Mononuclear cell (primary cell): ENCODE results near the gene NTM. TPM values are rescaled to one million over a fixed set of nuclear protein-coding genes. Genes with fewer than 3 reads are reported as not detected.

Source experiments
- H3K27me3 ChIP-seq: 2 replicates; pipeline ENCODE4 v1.6.0; 2011; ENCODE audit warnings: low read length, control low read depth; ENCODE audit not compliant: insufficient read depth
- H3K4me1 ChIP-seq: 2 replicates; pipeline ENCODE4 v1.5.1; 2011; ENCODE audit warnings: mild to moderate bottlenecking, low read length, control low read depth; ENCODE audit not compliant: insufficient read depth
- H3K4me3 ChIP-seq: 2 replicates; pipeline ENCODE4 v1.5.1; 2011; ENCODE audit warnings: mild to moderate bottlenecking, low read length, moderate library complexity
- H3K9me3 ChIP-seq: 2 replicates; pipeline ENCODE4 v1.5.1; 2011; ENCODE audit warnings: low read depth, mild to moderate bottlenecking, control low read depth, low read length
- total RNA-seq: library from RNA; depleted of rRNA; stranded (reverse); fragments of >200 nt; gene quantifications from one replicate; pipeline ENCODE4 v1.2.3, GENCODE V29; 2012

The NTM gene
- total RNA-seq, 1 donor = not detected

DNA sequence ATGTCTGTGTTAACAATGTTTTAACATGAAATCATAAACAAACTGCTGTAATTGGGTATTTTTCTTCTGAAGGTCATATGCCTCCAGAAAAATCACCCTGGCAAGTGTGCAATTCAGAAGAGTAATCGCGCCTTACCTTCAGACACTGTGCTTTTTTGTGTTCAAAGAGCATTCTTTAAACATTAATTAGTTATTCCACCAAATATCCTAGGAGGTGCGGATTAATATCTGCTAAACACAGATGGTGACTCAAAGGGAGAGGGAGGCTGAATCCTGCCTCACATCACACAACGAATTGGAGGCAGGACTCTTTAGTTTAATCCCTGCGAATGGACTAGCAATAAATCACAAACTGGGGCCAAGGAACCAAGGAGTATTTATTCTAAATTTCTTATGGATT, 213.0 kb downstream of the NTM start:
- H3K4me1 ChIP-seq = no peaks in the 10 kb centered on the region
- no peak overlapping the region for H3K4me3 ChIP-seq
- H3K27me3 ChIP-seq = no peaks in the 10 kb centered on the region
- no peaks in the 10 kb centered on the region for H3K9me3 ChIP-seq

DNA sequence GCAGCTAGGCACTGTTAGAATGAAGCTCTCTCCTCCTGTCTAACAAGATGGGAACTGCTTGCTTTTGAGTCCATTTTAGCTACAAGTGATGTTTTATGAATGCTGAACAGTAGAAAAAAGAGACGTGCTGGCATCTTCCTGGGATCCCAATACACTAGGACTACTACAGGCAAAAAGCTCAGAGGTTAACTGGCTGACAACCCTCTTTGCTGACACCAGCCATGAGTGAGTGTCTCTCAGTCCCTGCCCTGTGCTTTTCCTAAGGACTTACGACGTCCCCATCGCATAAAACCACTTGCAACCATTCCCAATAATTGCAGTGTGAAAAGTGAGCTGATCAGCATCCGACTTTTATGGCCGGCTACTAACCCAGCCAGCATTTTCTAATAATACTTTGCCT, 213.5 kb downstream of the NTM start:
- Histone ChIP-seq H3K4me1 (no peaks in the 10 kb centered on the region), H3K4me3 (no peak overlapping the region), H3K9me3 (no peaks in the 10 kb centered on the region), H3K27me3 (no peaks in the 10 kb centered on the region)

DNA sequence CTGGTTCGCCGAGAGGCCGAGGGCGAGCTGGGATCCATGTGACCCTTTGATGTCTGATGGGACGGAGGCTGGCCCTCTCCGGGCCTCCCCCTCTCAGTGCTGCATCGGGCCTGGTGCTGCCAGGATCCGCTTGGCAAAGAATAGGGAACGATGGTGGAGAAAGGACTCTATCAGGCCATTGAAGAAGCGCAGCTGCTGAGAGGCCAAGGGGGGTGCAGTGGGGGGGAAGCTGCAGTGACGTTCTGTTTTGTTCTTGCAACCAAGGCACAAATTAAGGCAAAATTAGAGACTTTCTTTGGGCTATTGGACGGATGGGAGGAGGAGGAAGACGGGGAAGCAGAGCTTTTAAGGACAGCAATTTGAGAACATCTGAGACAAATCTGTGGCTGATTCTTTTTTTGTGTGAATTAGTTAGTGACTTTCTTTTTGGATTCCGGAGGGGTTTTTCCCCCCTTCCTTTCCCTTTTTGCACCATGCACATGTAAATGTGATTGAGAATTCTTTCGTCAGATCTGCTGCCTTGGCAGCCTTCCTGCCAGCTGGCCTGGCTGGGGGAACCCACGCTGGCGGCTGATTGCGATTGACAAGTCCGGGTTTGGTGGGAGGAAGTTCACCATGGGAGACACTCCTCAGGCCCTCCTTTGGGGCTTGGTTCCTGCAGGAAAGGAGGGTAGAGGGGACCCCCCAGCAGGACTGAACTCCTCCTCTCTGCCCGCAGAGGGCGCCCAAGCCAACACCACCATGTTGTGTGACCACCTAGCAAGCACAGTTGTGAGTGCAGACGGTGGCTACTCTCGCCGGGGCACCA, 214.6 kb downstream of the NTM start:
- no peaks in the 10 kb centered on the region for H3K9me3 ChIP-seq
- H3K27me3 ChIP-seq = no peaks in the 10 kb centered on the region
- H3K4me1 ChIP-seq = no peaks in the 10 kb centered on the region
- H3K4me3 ChIP-seq = no peak overlapping the region

DNA sequence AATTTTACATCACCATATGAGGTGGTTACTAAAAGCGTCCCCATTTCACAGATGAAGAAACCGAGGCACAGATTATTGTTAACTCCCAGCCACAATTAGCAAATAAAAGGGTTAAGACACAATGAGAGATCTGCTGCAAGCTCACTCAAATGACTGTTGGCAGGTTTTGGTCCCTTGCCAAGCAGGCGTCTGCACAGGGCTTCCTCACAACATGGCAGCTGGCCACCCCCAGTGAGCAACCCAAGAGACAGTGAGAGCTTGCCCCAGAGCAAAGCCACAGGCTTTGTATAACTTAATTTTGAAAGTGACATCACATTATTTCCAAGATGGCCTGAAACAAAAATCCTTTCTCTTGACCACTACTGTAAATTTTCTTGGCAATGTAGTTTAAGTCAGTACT, 217.6 kb downstream of the NTM start:
- H3K27me3 ChIP-seq = no peaks in the 10 kb centered on the region
- no peaks in the 10 kb centered on the region for H3K9me3 ChIP-seq
- H3K4me1 ChIP-seq = no peaks in the 10 kb centered on the region
- no peak overlapping the region for H3K4me3 ChIP-seq

DNA sequence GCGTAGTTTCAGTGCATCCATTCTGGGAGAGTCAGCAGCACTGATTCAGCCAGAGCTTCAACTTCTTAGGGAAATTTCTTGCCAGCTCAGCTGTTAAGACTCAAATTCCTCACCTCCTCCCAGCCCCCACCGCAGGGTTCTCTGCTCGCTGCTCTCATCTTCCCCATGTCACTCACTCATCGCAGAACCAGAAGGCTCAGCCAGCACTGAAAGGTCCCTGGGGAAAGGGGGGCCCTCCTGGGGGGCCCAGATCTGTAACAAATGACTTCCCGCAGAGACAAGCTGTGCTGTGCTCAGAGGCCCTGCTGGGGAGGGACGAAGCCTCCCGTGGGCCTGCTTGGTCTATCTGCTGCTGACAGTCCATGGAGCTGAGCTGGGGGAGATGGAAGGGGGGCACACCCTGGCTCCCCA, 220.6 kb downstream of the NTM start:
- Histone ChIP-seq H3K27me3 (no peaks in the 10 kb centered on the region), H3K9me3 (no peaks in the 10 kb centered on the region), H3K4me3 (no peak overlapping the region), H3K4me1 (no peaks in the 10 kb centered on the region)

DNA sequence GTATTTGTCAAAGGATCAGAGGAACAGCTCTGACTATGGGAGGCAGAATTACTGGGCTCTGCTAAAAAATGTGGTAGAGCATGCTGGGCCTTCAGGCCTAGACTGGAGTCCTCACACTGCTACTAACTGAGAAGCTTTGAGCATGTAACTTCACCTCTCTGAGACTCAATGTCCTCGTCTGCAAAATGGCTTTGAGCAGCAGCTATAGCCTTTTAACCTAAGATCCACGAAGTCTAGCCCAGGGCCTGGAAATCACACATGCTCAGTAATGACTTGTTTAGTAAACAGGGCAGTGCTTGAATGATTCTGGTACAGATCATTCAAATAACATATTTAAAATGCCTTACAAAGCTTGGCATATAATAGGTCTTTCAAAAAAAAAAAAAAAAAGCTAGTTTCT, 221.7 kb downstream of the NTM start:
- Histone ChIP-seq H3K4me1 (no peaks in the 10 kb centered on the region), H3K27me3 (no peaks in the 10 kb centered on the region), H3K4me3 (no peak overlapping the region), H3K9me3 (no peaks in the 10 kb centered on the region)

DNA sequence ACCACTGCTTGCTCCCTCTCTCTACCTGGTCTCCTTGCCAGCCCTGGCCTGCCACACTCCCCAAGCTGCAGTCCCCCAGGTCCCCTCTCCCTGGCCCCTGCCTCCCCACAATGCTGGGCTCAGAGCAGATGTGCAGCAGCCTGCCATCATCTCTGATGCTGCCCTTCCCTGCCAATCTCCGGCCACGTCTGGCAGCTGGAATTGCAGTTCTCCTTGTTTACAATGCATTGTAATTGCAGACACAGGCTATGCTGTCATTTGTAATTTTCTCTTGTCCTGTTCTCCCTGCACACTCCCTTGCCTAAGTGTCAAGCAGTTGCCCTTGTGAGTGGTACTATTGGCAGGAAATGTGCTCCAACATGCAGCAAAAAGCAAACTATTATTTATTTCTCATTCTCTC, 222.3 kb downstream of the NTM start:
- no peaks in the 10 kb centered on the region for H3K9me3 ChIP-seq
- no peaks in the 10 kb centered on the region for H3K27me3 ChIP-seq
- H3K4me3 ChIP-seq = no peak overlapping the region
- no peaks in the 10 kb centered on the region for H3K4me1 ChIP-seq

DNA sequence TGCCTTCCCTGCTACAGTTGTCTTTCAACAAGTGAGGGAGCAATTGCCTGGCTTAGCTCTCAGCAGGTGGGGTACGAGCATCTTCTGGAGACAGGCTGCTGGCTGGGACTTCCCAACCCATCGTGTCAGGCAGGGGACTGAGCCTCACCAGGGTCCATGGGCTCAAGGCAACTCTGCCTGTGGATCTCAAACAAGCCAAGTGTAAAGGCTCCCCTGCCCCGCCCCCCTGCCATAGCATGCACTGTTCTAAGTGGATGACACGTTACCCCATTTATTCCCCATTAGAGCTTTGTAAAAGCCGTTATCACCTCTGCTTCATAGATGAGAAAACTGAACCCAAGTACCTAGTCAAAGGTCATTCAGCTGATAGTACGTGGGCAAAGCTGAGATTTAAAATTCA, 222.9 kb downstream of the NTM start:
- no peaks in the 10 kb centered on the region for H3K27me3 ChIP-seq
- no peaks in the 10 kb centered on the region for H3K9me3 ChIP-seq
- no peak overlapping the region for H3K4me3 ChIP-seq
- no peaks in the 10 kb centered on the region for H3K4me1 ChIP-seq

DNA sequence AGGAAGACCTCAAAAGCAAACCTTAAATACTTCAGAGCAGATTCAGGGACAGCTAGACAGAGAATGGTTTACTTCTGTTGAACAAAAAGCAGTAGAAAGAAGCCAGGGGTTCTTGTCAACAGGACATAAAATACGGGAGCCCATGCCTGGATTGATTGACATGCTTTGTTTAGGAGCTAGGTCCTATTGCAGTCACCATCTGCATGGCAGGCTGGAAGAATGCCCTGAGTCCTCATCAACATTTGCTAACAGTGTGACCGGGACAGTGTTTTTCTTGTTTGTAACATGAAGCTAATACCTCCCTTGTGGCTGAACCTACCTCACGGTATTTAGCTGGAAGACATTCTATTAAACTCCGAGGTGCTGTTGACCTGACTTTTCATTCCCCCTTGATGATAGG, 225.4 kb downstream of the NTM start:
- H3K27me3 ChIP-seq = no peaks in the 10 kb centered on the region
- no peak overlapping the region for H3K4me3 ChIP-seq
- H3K4me1 ChIP-seq = no peaks in the 10 kb centered on the region
- no peaks in the 10 kb centered on the region for H3K9me3 ChIP-seq

DNA sequence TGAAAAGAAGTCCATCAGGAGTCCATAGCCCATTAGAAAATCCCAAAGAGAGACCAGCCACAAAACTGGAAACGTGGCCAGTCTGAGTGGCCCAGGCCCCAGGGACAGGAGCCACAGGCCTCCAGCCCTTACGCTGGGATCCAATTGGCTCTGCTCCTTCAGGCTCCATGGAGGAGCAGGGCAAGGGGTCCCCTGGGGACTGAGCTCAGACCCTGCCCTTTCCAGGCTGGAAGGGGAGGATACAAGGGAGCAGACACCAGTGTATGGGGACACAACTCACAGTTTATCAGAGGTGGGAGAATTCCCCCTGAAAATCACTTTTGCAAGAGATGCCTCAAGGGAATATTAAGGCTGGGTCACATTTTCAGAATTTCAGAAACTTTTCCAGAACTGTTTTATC, 227.5 kb downstream of the NTM start:
- Histone ChIP-seq H3K27me3 (no peaks in the 10 kb centered on the region), H3K4me3 (no peak overlapping the region), H3K9me3 (no peaks in the 10 kb centered on the region)

DNA sequence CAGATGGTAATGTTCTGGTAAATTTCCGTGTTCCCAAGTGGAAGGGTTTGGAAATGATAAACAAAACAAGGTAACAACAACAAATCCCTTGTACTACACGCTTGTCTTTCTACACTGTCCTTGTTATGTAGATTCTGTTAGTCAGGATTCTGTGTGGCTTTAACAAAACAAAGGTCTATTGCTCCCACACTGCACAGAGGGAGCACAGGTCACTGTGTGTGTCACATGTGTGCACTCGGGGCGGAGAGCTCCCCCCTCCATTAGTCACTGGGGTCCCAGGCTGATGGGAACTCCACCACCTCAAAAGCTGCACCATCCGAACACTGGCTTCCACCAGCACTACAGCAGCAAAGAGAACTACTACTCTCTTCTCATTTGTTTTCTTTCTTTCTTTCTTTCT, 227.9 kb downstream of the NTM start:
- Histone ChIP-seq H3K27me3 (no peaks in the 10 kb centered on the region), H3K9me3 (no peaks in the 10 kb centered on the region), H3K4me3 (no peak overlapping the region), H3K4me1 (no peaks in the 10 kb centered on the region)

More for the DNA sequence above, 227.5 kb downstream of the NTM start:
- H3K4me1 ChIP-seq = no peaks in the 10 kb centered on the region

DNA sequence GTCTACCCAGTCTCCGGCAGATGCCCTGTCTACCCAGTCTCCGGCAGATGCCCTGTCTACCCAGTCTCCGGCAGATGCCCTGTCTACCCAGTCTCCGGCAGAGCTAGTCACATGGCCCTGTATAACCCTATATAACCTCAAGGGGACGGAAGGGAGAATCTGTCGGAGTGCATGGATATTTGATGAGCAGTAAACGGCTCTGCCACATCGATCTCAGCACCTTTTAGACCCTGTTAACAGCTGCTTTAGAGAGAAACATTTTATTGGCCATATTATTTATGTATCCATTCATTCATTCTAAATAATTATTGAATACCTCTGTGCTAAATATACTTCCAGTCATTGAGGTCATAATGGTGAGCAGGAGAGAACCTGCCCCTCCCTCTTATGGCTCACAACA, 228.9 kb downstream of the NTM start:
- Histone ChIP-seq H3K4me3 (no peak overlapping the region), H3K4me1 (no peaks in the 10 kb centered on the region), H3K9me3 (no peaks in the 10 kb centered on the region), H3K27me3 (no peaks in the 10 kb centered on the region)

DNA sequence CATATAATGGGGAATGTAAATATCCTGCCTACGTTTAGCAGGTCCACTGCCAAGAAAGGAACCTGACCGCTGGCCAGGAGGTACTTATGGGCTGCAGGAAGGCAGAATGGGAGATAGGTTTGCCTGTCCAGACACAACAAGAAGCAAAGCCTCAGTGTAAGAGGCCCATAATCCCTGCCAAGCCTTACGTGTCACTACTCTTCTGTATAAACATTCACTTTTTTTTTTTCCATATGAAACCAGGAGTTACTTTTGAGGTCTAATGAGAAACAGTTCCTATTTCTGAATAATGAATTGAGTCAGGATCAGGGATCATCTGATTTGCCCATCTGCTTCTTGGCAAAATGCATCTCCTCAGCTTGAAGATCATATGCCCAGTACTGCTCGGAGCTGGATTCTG, 230.2 kb downstream of the NTM start:
- Histone ChIP-seq H3K27me3 (no peaks in the 10 kb centered on the region), H3K4me1 (no peaks in the 10 kb centered on the region)

DNA sequence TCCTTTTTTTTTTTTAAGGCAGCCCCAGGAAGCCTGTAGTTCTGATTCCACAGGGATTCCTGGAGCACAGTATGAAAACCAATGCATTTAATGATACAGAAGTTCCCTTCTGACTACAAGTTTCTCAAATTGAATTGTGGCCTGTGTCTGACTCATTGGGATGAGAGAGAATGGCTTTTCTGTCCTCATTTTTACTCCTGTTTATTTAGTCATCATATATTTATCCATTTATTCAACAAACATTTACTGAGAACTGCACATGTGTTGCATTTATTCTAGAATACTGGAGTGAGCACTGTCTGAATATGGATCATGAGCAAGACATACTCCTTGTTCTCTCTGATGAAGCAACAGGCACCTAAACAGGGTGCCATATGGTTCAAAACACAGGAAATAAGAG, 231.2 kb downstream of the NTM start:
- Histone ChIP-seq H3K4me3 (no peak overlapping the region), H3K4me1 (no peaks in the 10 kb centered on the region), H3K27me3 (no peaks in the 10 kb centered on the region), H3K9me3 (no peaks in the 10 kb centered on the region)

More for the DNA sequence above, 230.2 kb downstream of the NTM start:
- no peaks in the 10 kb centered on the region for H3K9me3 ChIP-seq
- no peak overlapping the region for H3K4me3 ChIP-seq

DNA sequence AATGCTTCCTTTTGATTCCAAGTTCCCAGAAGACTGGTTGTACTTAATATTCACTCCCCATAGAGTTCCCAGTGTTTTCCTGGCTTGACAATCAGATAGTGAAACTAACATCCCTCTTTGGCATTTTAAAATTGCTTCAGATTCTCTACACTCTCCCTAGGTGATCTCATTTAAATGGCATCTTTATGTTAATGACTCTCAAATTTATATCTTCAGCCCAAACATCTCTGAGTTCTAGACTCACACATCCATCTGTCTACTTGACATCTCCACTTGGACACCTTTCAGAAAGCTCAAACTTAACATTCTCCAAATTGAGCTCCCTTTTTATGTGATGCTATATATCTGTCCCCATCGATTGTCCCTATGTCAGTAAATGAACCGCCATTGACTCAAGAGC, 232.0 kb downstream of the NTM start:
- no peaks in the 10 kb centered on the region for H3K9me3 ChIP-seq
- H3K27me3 ChIP-seq = no peaks in the 10 kb centered on the region
- no peak overlapping the region for H3K4me3 ChIP-seq
- no peaks in the 10 kb centered on the region for H3K4me1 ChIP-seq

DNA sequence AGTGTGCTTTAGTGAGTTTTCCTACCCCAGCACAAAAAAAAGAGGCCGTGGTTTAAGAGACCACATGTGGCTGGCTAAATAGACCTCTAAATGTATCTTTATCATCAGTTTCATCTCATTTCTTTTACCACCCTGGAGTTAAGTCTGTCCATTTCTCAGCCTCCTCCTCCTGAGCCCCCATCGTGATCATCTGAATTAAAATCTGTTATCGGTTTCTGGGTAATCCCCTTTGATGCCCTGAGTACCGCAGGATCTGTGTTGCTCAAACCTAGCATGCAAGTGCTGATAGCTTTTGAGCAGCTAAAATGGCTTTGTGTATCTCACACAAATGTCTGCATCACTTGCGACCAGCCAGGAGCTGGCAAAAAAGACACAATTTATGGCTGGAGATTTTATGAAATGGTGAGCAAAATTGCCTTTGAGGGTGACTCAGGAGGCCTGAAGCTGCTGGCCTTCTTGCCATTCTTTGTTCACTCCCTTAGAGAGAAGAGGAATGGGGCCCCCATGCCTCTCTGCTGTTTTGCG, 236.5 kb downstream of the NTM start:
- Histone ChIP-seq H3K4me3 (no peak overlapping the region), H3K27me3 (no peaks in the 10 kb centered on the region), H3K4me1 (no peaks in the 10 kb centered on the region), H3K9me3 (no peaks in the 10 kb centered on the region)
